Measurements from ENCODE around the gene CRTC1. TPM values are rescaled to one million over a fixed set of nuclear protein-coding genes. Genes with fewer than 3 reads are reported as not detected.

The CRTC1 gene
- total RNA-seq, 2 donors from 2014 or later, result 7.1 to 7.3 TPM

GRCh38 chr19:18704971-18705370 is 21.5 kb downstream of the CRTC1 start:
- Mint-ChIP-seq H3K27ac (no peak overlapping the region), H3K36me3 (ENCODE audit: insufficient read depth in 2 of 2) (no peaks in the 10 kb centered on the region), H3K4me3 (no peak overlapping the region), H3K27me3 (ENCODE audit: low read depth) (no peaks in the 10 kb centered on the region), H3K4me1 (ENCODE audit: low read depth) (peaks cover 26% of the 10 kb centered on the region), H3K9me3 (no peaks in the 10 kb centered on the region)
- DNase-seq (no peak), ATAC-seq (replicated peaks in 1 of 2) (no peak)

- Mint-ChIP-seq H3K9me3 (no peaks in the 10 kb centered on the region), H3K4me3 (no peak overlapping the region), H3K36me3 (ENCODE audit: insufficient read depth in 2 of 2) (peaks cover 0 to 2% of the 10 kb centered on the region in 2 donors), H3K27ac (no peak overlapping the region), H3K27me3 (ENCODE audit: low read depth) (no peaks in the 10 kb centered on the region), H3K4me1 (ENCODE audit: low read depth) (peaks cover 9% of the 10 kb centered on the region)
- no peak for ATAC-seq (replicated peaks in 1 of 2)
- DNase-seq, result no peak
Measured at GRCh38 chr19:18708452-18709231, 25.2 kb downstream of the CRTC1 start.

- peaks cover 9% of the 10 kb centered on the region for H3K4me1 Mint-ChIP-seq (ENCODE audit: low read depth)
- H3K4me3 Mint-ChIP-seq, result no peak overlapping the region
- ATAC-seq (replicated peaks in 1 of 2) (no peak), DNase-seq (no peak)
- H3K9me3 Mint-ChIP-seq, result no peaks in the 10 kb centered on the region
- no peak overlapping the region for H3K27ac Mint-ChIP-seq
- no peaks in the 10 kb centered on the region for H3K27me3 Mint-ChIP-seq (ENCODE audit: low read depth)
- H3K36me3 Mint-ChIP-seq (ENCODE audit: insufficient read depth in 2 of 2), result peaks cover 0 to 2% of the 10 kb centered on the region in 2 donors
Measured at GRCh38 chr19:18709546-18709945, 26.1 kb downstream of the CRTC1 start.

- ATAC-seq (replicated peaks in 1 of 2) (no peak), DNase-seq (no peak)
- Mint-ChIP-seq H3K9me3 (no peaks in the 10 kb centered on the region), H3K4me3 (no peak overlapping the region), H3K27ac (no peak overlapping the region), H3K27me3 (ENCODE audit: low read depth) (no peaks in the 10 kb centered on the region), H3K36me3 (ENCODE audit: insufficient read depth in 2 of 2) (peaks cover 0 to 2% of the 10 kb centered on the region in 2 donors), H3K4me1 (ENCODE audit: low read depth) (peaks cover 9% of the 10 kb centered on the region)
Measured at GRCh38 chr19:18710186-18710585, 26.7 kb downstream of the CRTC1 start.

GRCh38 chr19:18710996-18711751 is 27.7 kb downstream of the CRTC1 start:
- Mint-ChIP-seq H3K9me3 (no peaks in the 10 kb centered on the region), H3K27me3 (ENCODE audit: low read depth) (no peaks in the 10 kb centered on the region), H3K4me1 (ENCODE audit: low read depth) (peaks cover 15% of the 10 kb centered on the region), H3K27ac (no peak overlapping the region), H3K36me3 (ENCODE audit: insufficient read depth in 2 of 2) (peaks cover 0 to 2% of the 10 kb centered on the region in 2 donors), H3K4me3 (no peak overlapping the region)
- DNase-seq (no peak), ATAC-seq (replicated peaks in 1 of 2) (no peak)

- DNase-seq (no peak), ATAC-seq (replicated peaks in 1 of 2) (no peak)
- Mint-ChIP-seq H3K9me3 (no peaks in the 10 kb centered on the region), H3K4me3 (no peak overlapping the region), H3K27me3 (ENCODE audit: low read depth) (no peaks in the 10 kb centered on the region), H3K36me3 (ENCODE audit: insufficient read depth in 2 of 2) (peaks cover 0 to 2% of the 10 kb centered on the region in 2 donors), H3K4me1 (ENCODE audit: low read depth) (peaks cover 21% of the 10 kb centered on the region), H3K27ac (no peak overlapping the region)
Measured at GRCh38 chr19:18711893-18712292, 28.4 kb downstream of the CRTC1 start.

GRCh38 chr19:18712981-18713380 is 29.5 kb downstream of the CRTC1 start:
- DNase-seq, result no peak
- Mint-ChIP-seq H3K9me3 (no peaks in the 10 kb centered on the region), H3K4me3 (no peak overlapping the region), H3K36me3 (ENCODE audit: insufficient read depth in 2 of 2) (peaks cover 0 to 2% of the 10 kb centered on the region in 2 donors), H3K27ac (no peak overlapping the region), H3K4me1 (ENCODE audit: low read depth) (peaks cover 20% of the 10 kb centered on the region), H3K27me3 (ENCODE audit: low read depth) (no peaks in the 10 kb centered on the region)
- ATAC-seq (replicated peaks in 1 of 2), result no peak

- Mint-ChIP-seq H3K36me3 (ENCODE audit: insufficient read depth in 2 of 2) (peaks cover 0 to 2% of the 10 kb centered on the region in 2 donors), H3K4me1 (ENCODE audit: low read depth) (peaks cover 15% of the 10 kb centered on the region), H3K4me3 (no peak overlapping the region), H3K27me3 (ENCODE audit: low read depth) (no peaks in the 10 kb centered on the region), H3K9me3 (no peaks in the 10 kb centered on the region), H3K27ac (no peak overlapping the region)
- no peak for DNase-seq
- ATAC-seq (replicated peaks in 1 of 2), result no peak
Measured at GRCh38 chr19:18713550-18714117, 30.2 kb downstream of the CRTC1 start.

- no peaks in the 10 kb centered on the region for H3K9me3 Mint-ChIP-seq
- no peaks in the 10 kb centered on the region for H3K27me3 Mint-ChIP-seq (ENCODE audit: low read depth)
- H3K4me3 Mint-ChIP-seq, result no peak overlapping the region
- peaks cover 15% of the 10 kb centered on the region for H3K4me1 Mint-ChIP-seq (ENCODE audit: low read depth)
- ATAC-seq (replicated peaks in 1 of 2), result no peak
- DNase-seq, result no peak
- peaks cover 0 to 2% of the 10 kb centered on the region in 2 donors for H3K36me3 Mint-ChIP-seq (ENCODE audit: insufficient read depth in 2 of 2)
- H3K27ac Mint-ChIP-seq, result no peak overlapping the region
Measured at GRCh38 chr19:18715416-18715815, 31.9 kb downstream of the CRTC1 start.

GRCh38 chr19:18716857-18717256 is 33.4 kb downstream of the CRTC1 start:
- no peaks in the 10 kb centered on the region for H3K27me3 Mint-ChIP-seq (ENCODE audit: low read depth)
- H3K9me3 Mint-ChIP-seq, result no peaks in the 10 kb centered on the region
- no peak for DNase-seq
- H3K4me3 Mint-ChIP-seq, result no peak overlapping the region
- no peak for ATAC-seq (replicated peaks in 1 of 2)
- H3K36me3 Mint-ChIP-seq (ENCODE audit: insufficient read depth in 2 of 2), result peaks cover 0 to 2% of the 10 kb centered on the region in 2 donors
- H3K27ac Mint-ChIP-seq, result no peak overlapping the region
- peaks cover 15% of the 10 kb centered on the region for H3K4me1 Mint-ChIP-seq (ENCODE audit: low read depth)

GRCh38 chr19:18717601-18718000 is 34.1 kb downstream of the CRTC1 start:
- ATAC-seq (replicated peaks in 1 of 2), result no peak
- no peak for DNase-seq
- H3K9me3 Mint-ChIP-seq, result no peaks in the 10 kb centered on the region
- no peaks in the 10 kb centered on the region for H3K27me3 Mint-ChIP-seq (ENCODE audit: low read depth)
- peaks cover 0 to 2% of the 10 kb centered on the region in 2 donors for H3K36me3 Mint-ChIP-seq (ENCODE audit: insufficient read depth in 2 of 2)
- H3K4me1 Mint-ChIP-seq (ENCODE audit: low read depth), result peaks cover 15% of the 10 kb centered on the region
- H3K27ac Mint-ChIP-seq, result no peak overlapping the region
- no peak overlapping the region for H3K4me3 Mint-ChIP-seq

- Mint-ChIP-seq H3K9me3 (no peaks in the 10 kb centered on the region), H3K27ac (no peak overlapping the region), H3K4me3 (no peak overlapping the region), H3K27me3 (ENCODE audit: low read depth) (no peaks in the 10 kb centered on the region), H3K36me3 (ENCODE audit: insufficient read depth in 2 of 2) (peaks cover 0 to 2% of the 10 kb centered on the region in 2 donors), H3K4me1 (ENCODE audit: low read depth) (peaks cover 15% of the 10 kb centered on the region)
- DNase-seq (no peak), ATAC-seq (replicated peaks in 1 of 2) (no peak)
Measured at GRCh38 chr19:18718015-18718526, 34.6 kb downstream of the CRTC1 start.

- no peak overlapping the region for H3K4me3 Mint-ChIP-seq
- no peaks in the 10 kb centered on the region for H3K36me3 Mint-ChIP-seq (ENCODE audit: insufficient read depth in 2 of 2)
- H3K27me3 Mint-ChIP-seq (ENCODE audit: low read depth), result no peaks in the 10 kb centered on the region
- DNase-seq, result no peak
- no peak for ATAC-seq (replicated peaks in 1 of 2)
- no peak overlapping the region for H3K27ac Mint-ChIP-seq
- H3K4me1 Mint-ChIP-seq (ENCODE audit: low read depth), result peaks cover 15% of the 10 kb centered on the region
- H3K9me3 Mint-ChIP-seq, result no peaks in the 10 kb centered on the region
Measured at GRCh38 chr19:18718846-18719458, 35.5 kb downstream of the CRTC1 start.
